OCI-LY1 (cell line): Measurements from ENCODE around the gene RPS18.

Experiments used
- EZH2 ChIP-seq: fragments of 200-600 bp; sonication (generic), shearing (Covaris generic); IDR thresholded peaks from 2 replicates; pipeline ENCODE4 v1.8.0; 2017; ENCODE audit warnings: borderline replicate concordance, mixed run types, mild to moderate bottlenecking, antibody characterized with exemption, low read length, moderate library complexity, mixed read lengths
- TF ChIP-seq, protein P1 (sequence below): fragments of 200-600 bp; sonication (generic), shearing (Covaris generic); IDR thresholded peaks from 2 replicates; pipeline ENCODE4 v1.5.1; 2017; ENCODE audit warnings: mild to moderate bottlenecking, antibody characterized with exemption, low read length, moderate library complexity, mixed read lengths

DNA sequence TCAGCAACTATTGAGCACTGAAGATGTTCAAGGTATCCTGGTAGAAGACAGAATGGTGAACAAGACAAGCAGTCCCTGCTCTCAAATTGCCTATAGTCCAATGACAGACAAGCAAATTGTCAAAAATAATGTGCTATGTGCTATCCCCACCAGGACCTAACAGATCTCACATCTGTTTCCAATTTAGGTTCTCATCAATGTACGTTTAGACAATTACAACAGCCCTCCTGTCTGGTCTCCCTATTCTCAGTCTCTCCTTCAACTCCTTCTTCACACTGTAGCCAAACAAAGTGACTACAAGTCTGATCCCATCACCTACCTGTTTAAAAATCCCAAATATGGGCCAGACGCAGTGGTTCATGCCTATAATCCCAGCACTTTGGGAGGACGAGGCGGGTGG, 34.5 kb downstream of the RPS18 start:
- TF ChIP-seq, protein P1, sequence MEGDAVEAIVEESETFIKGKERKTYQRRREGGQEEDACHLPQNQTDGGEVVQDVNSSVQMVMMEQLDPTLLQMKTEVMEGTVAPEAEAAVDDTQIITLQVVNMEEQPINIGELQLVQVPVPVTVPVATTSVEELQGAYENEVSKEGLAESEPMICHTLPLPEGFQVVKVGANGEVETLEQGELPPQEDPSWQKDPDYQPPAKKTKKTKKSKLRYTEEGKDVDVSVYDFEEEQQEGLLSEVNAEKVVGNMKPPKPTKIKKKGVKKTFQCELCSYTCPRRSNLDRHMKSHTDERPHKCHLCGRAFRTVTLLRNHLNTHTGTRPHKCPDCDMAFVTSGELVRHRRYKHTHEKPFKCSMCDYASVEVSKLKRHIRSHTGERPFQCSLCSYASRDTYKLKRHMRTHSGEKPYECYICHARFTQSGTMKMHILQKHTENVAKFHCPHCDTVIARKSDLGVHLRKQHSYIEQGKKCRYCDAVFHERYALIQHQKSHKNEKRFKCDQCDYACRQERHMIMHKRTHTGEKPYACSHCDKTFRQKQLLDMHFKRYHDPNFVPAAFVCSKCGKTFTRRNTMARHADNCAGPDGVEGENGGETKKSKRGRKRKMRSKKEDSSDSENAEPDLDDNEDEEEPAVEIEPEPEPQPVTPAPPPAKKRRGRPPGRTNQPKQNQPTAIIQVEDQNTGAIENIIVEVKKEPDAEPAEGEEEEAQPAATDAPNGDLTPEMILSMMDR, result no peak
- TF ChIP-seq EZH2, result no peak
